CD4-positive, alpha-beta T cell (primary cell): ENCODE results near the gene SULF2. TPM values are rescaled to one million over a fixed set of nuclear protein-coding genes. Genes with fewer than 3 reads are reported as not detected.

Source experiments
- ATAC-seq: fragments of 200-7000 bp; cut with Tn5 transposase; one replicate; pipeline ENCODE4 v1.10.0; 2022; ENCODE audit warnings: mild to moderate bottlenecking; ENCODE audit not compliant: poor library complexity
- CTCF ChIA-PET: fragments of 350-600 bp; sonication (Branson Sonifier 250); formaldehyde crosslinking; loops from one replicate; lab custom pipeline; 2021; ENCODE audit warnings: antibody characterized with exemption, inconsistent platforms; lab: Charles Lee
- POLR2A ChIA-PET: fragments of 350-600 bp; sonication (Branson Sonifier 250); formaldehyde crosslinking; loops from one replicate; lab custom pipeline; 2021; ENCODE audit warnings: antibody characterized with exemption, inconsistent platforms; lab: Charles Lee
- DNase-seq, 14 experiments: peaks; one replicate each; pipeline ENCODE4 v3.0.0-alpha.2; 2013 to 2020; ENCODE audit warnings: mixed read lengths in 2 of 14
- H3K27ac ChIP-seq, 2 donors: one replicate each; pipeline versions ENCODE4 v1.5.1 to v1.7.0; 2013; ENCODE audit warnings: low read length in 2 of 2, low read depth in 1 of 2, mild to moderate bottlenecking in 1 of 2
- H3K27me3 ChIP-seq, 2 experiments: 1 replicate in 1 of 2; 2 replicates in 1 of 2; pipeline versions ENCODE4 v1.6.1 to v1.7.0; 2013; ENCODE audit warnings: low read length in 2 of 2, control low read depth in 1 of 2, mild to moderate bottlenecking in 1 of 2, moderate library complexity in 1 of 2; ENCODE audit not compliant: insufficient read depth in 2 of 2, control insufficient read depth in 1 of 2
- H3K36me3 ChIP-seq: one replicate; pipeline ENCODE4 v1.6.1; 2013; ENCODE audit warnings: low read length, control low read depth; ENCODE audit not compliant: insufficient read depth
- H3K4me1 ChIP-seq: one replicate; pipeline ENCODE4 v1.6.1; 2013; ENCODE audit warnings: low read length, control low read depth; ENCODE audit not compliant: insufficient read depth
- H3K4me3 ChIP-seq: one replicate; pipeline ENCODE4 v1.5.1; 2013; ENCODE audit warnings: mild to moderate bottlenecking, low read length, moderate library complexity
- H3K9me3 ChIP-seq, 2 experiments: 1 replicate in 1 of 2; 2 replicates in 1 of 2; pipeline versions ENCODE4 v1.6.1 to v1.7.0; 2013; ENCODE audit warnings: low read length in 2 of 2, mild to moderate bottlenecking in 2 of 2, control low read depth in 1 of 2, moderate library complexity in 1 of 2; ENCODE audit not compliant: control insufficient read depth in 1 of 2, insufficient read depth in 1 of 2
- H3K27ac Mint-ChIP-seq: one replicate; pipeline ENCODE4 v1.8.0; 2020; ENCODE audit warnings: mixed read lengths
- H3K27me3 Mint-ChIP-seq: one replicate; pipeline ENCODE4 v1.8.0; 2021; ENCODE audit warnings: mixed read lengths
- H3K36me3 Mint-ChIP-seq: one replicate; pipeline ENCODE4 v1.8.0; 2021; ENCODE audit warnings: low read depth, mixed read lengths
- H3K4me1 Mint-ChIP-seq: one replicate; pipeline ENCODE4 v1.8.0; 2021; ENCODE audit warnings: low read depth, mixed read lengths
- H3K4me3 Mint-ChIP-seq: one replicate; pipeline ENCODE4 v1.8.0; 2020; ENCODE audit warnings: mild to moderate bottlenecking, mixed read lengths
- H3K9me3 Mint-ChIP-seq: one replicate; pipeline ENCODE4 v1.8.0; 2020; ENCODE audit warnings: mixed read lengths
- CTCF ChIP-seq: fragments of 200-600 bp; IDR thresholded peaks from one replicate; pipeline ENCODE4 v1.8.0; 2022; ENCODE audit warnings: antibody characterized with exemption, mild to moderate bottlenecking
- intact Hi-C, 2 experiments: fragments of 100-400 bp; cut with DNase I in 1 of 2; cut with micrococcal nuclease in 1 of 2; formaldehyde crosslinking; loops; one replicate each; pipeline versions ENCODE4 v1.15.1 to v1.9.0; 2023 to 2025; cut with DNase I, micrococcal nuclease
- total RNA-seq, 174 experiments: library from RNA in 2 of 174; stranded (reverse) in 2 of 174; gene quantifications; one replicate each; pipeline ENCODE4 v1.2.3 and lab custom pipeline; 2021 to 2026

Gene SULF2
- total RNA-seq, 2 experiments from 2014 or later: 1.5 to 2.8 TPM

- no peak for TF ChIP-seq CTCF
- ATAC-seq: no peak
- Mint-ChIP-seq H3K4me1 (no peaks in the 10 kb centered on the region), H3K9me3 (no peaks in the 10 kb centered on the region), H3K4me3 (no peak overlapping the region), H3K27ac (no peak overlapping the region), H3K36me3 (no peaks in the 10 kb centered on the region), H3K27me3 (peaks cover 8% of the 10 kb centered on the region)
- CTCF ChIA-PET: no interaction called here
- H3K4me1 ChIP-seq: no peaks in the 10 kb centered on the region
- no peaks in the 10 kb centered on the region for H3K27me3 ChIP-seq
- intact Hi-C loops: no loop called here
- no peaks in the 10 kb centered on the region for H3K9me3 ChIP-seq
- POLR2A ChIA-PET: no interaction called here
- peak in 3 of 14 experiments; percentile 35 to 77 (median 68) for DNase-seq
- no peak overlapping the region for H3K4me3 ChIP-seq
- H3K27ac ChIP-seq: no peak overlapping the region
- no peaks in the 10 kb centered on the region for H3K36me3 ChIP-seq
These were observed 44.5 kb downstream of the SULF2 start for GRCh38 chr20:47740862-47741184.

GRCh38 chr20:47740121-47740861 is 45.0 kb downstream of the SULF2 start:
- Histone ChIP-seq H3K9me3 (no peaks in the 10 kb centered on the region), H3K27me3 (no peaks in the 10 kb centered on the region), H3K4me1 (no peaks in the 10 kb centered on the region), H3K36me3 (no peaks in the 10 kb centered on the region), H3K4me3 (no peak overlapping the region), H3K27ac (no peak overlapping the region)
- Mint-ChIP-seq H3K4me3 (no peak overlapping the region), H3K4me1 (no peaks in the 10 kb centered on the region), H3K9me3 (no peaks in the 10 kb centered on the region), H3K27ac (no peak overlapping the region), H3K36me3 (no peaks in the 10 kb centered on the region), H3K27me3 (peaks cover 8% of the 10 kb centered on the region)
- ChIA-PET POLR2A (no interaction called here), CTCF (no interaction called here)
- DNase-seq (peak in 1 of 14 experiments; percentile 35), ATAC-seq (no peak)
- TF ChIP-seq CTCF: no peak
- intact Hi-C loops: no loop called here

GRCh38 chr20:47737923-47738322 is 47.4 kb downstream of the SULF2 start:
- H3K36me3 ChIP-seq: no peaks in the 10 kb centered on the region
- Mint-ChIP-seq H3K36me3 (no peaks in the 10 kb centered on the region), H3K4me3 (no peak overlapping the region), H3K4me1 (no peaks in the 10 kb centered on the region), H3K27me3 (peaks cover 4% of the 10 kb centered on the region), H3K9me3 (no peaks in the 10 kb centered on the region), H3K27ac (no peak overlapping the region)
- H3K27ac ChIP-seq: no peak overlapping the region
- H3K4me3 ChIP-seq: no peak overlapping the region
- H3K4me1 ChIP-seq: no peaks in the 10 kb centered on the region
- intact Hi-C loops: no loop called here
- no peaks in the 10 kb centered on the region for H3K9me3 ChIP-seq
- ChIA-PET CTCF (no interaction called here), POLR2A (no interaction called here)
- DNase-seq (no peak), ATAC-seq (no peak)
- H3K27me3 ChIP-seq: no peaks in the 10 kb centered on the region
- TF ChIP-seq CTCF: no peak
